Neural progenitor cell (in vitro differentiated cells): ENCODE results near the gene KIAA0586. TPM values are rescaled to one million over a fixed set of nuclear protein-coding genes. Genes with fewer than 3 reads are reported as not detected.

ENCODE experiments used
- DNase-seq: peaks from one replicate; pipeline ENCODE4 v3.0.0-alpha.2; 2016; ENCODE audit warnings: low spot score
- H2AFZ ChIP-seq: fragments of 200-600 bp; sonication (generic); replicated peaks from 2 replicates; pipeline ENCODE4 v1.6.1; 2016; ENCODE audit warnings: antibody characterized with exemption
- H3F3A ChIP-seq: fragments of 200-600 bp; sonication (generic); 2 replicates; pipeline ENCODE4 v1.6.1; 2016; ENCODE audit warnings: antibody characterized with exemption, low read depth
- H3K27ac ChIP-seq: fragments of 200-600 bp; sonication (generic); 2 replicates; pipeline ENCODE4 v1.5.1; 2016; ENCODE audit warnings: mild to moderate bottlenecking
- H3K27me3 ChIP-seq: fragments of 200-600 bp; sonication (generic); 2 replicates; pipeline ENCODE4 v1.6.1; 2016; ENCODE audit warnings: mild to moderate bottlenecking, moderate library complexity
- H3K36me3 ChIP-seq: fragments of 200-600 bp; sonication (generic); 2 replicates; pipeline ENCODE4 v1.5.1; 2016
- H3K4me1 ChIP-seq: fragments of 200-600 bp; sonication (generic); 2 replicates; pipeline ENCODE4 v1.6.1; 2016; ENCODE audit warnings: mixed run types
- H3K4me2 ChIP-seq: fragments of 200-600 bp; sonication (generic); 2 replicates; pipeline ENCODE4 v1.6.1; 2016
- H3K4me3 ChIP-seq: fragments of 200-600 bp; sonication (generic); 2 replicates; pipeline ENCODE4 v1.5.1; 2016
- H3K79me2 ChIP-seq: fragments of 200-600 bp; sonication (generic); 2 replicates; pipeline ENCODE4 v1.6.1; 2016; ENCODE audit warnings: low read depth
- H3K9ac ChIP-seq: fragments of 200-600 bp; sonication (generic); 2 replicates; pipeline ENCODE4 v1.6.1; 2016
- H3K9me3 ChIP-seq: fragments of 200-600 bp; sonication (generic); 2 replicates; pipeline ENCODE4 v1.5.1; 2016; ENCODE audit warnings: low read depth
- H4K20me1 ChIP-seq: fragments of 200-600 bp; sonication (generic); 2 replicates; pipeline ENCODE4 v1.6.1; 2016; ENCODE audit warnings: low read depth
- H3K27ac Mint-ChIP-seq: 3 replicates; pipeline ENCODE4 v1.8.0; 2021; ENCODE audit warnings: mixed read lengths
- H3K27me3 Mint-ChIP-seq: 2 replicates; pipeline ENCODE4 v1.8.0; 2022; ENCODE audit warnings: low read depth, mild to moderate bottlenecking, inconsistent platforms, moderate library complexity, mixed read lengths; ENCODE audit not compliant: insufficient read depth
- H3K36me3 Mint-ChIP-seq: 3 replicates; pipeline ENCODE4 v1.8.0; 2021; ENCODE audit warnings: mixed read lengths
- H3K4me1 Mint-ChIP-seq: 3 replicates; pipeline ENCODE4 v1.8.0; 2021; ENCODE audit warnings: mixed read lengths
- H3K4me3 Mint-ChIP-seq: 3 replicates; pipeline ENCODE4 v1.8.0; 2021; ENCODE audit warnings: mild to moderate bottlenecking, moderate library complexity, mixed read lengths
- H3K9me3 Mint-ChIP-seq: 3 replicates; pipeline ENCODE4 v1.8.0; 2020; ENCODE audit warnings: mixed read lengths
- CTCF ChIP-seq: fragments of 200-600 bp; sonication (generic); IDR thresholded peaks from 2 replicates; pipeline ENCODE4 v1.5.1; 2017; ENCODE audit warnings: antibody characterized with exemption, mild to moderate bottlenecking
- EZH2 ChIP-seq: fragments of 200-600 bp; sonication (generic); IDR thresholded peaks from 2 replicates; pipeline ENCODE4 v1.6.1; 2017; ENCODE audit warnings: antibody characterized with exemption, mild to moderate bottlenecking, moderate library complexity
- EZH2phosphoT487 ChIP-seq: fragments of 200-600 bp; sonication (generic); IDR thresholded peaks from 2 replicates; pipeline ENCODE4 v1.6.1; 2017; ENCODE audit warnings: antibody characterized with exemption
- total RNA-seq: library from RNA; depleted of rRNA; stranded (reverse); fragments of >200 nt; gene quantifications from 2 replicates; pipeline ENCODE4 v1.2.3, GENCODE V29; 2015; ENCODE audit warnings: low replicate concordance

Gene KIAA0586
- total RNA-seq, 1 donor from 2014 or later = 79.4 TPM

GRCh38 chr14:58541633-58542022 lies 114.1 kb downstream of the KIAA0586 start:
- Histone ChIP-seq H2AFZ (no peak overlapping the region), H3K9ac (no peak overlapping the region), H4K20me1 (no peaks in the 10 kb centered on the region), H3K4me3 (no peak overlapping the region), H3K27ac (no peak overlapping the region), H3K4me2 (no peak overlapping the region), H3F3A (peaks cover 3% of the 10 kb centered on the region), H3K79me2 (no peaks in the 10 kb centered on the region), H3K27me3 (no peaks in the 10 kb centered on the region), H3K36me3 (no peaks in the 10 kb centered on the region), H3K4me1 (peaks cover 15% of the 10 kb centered on the region), H3K9me3 (no peaks in the 10 kb centered on the region)
- DNase-seq = no peak
- Mint-ChIP-seq H3K27ac (no peak overlapping the region), H3K9me3 (no peaks in the 10 kb centered on the region), H3K36me3 (peaks cover 7% of the 10 kb centered on the region), H3K4me3 (no peak overlapping the region), H3K27me3 (no peaks in the 10 kb centered on the region), H3K4me1 (peaks cover 11% of the 10 kb centered on the region)
- TF ChIP-seq EZH2 (no peak), EZH2phosphoT487 (no peak), CTCF (no peak)

DNA sequence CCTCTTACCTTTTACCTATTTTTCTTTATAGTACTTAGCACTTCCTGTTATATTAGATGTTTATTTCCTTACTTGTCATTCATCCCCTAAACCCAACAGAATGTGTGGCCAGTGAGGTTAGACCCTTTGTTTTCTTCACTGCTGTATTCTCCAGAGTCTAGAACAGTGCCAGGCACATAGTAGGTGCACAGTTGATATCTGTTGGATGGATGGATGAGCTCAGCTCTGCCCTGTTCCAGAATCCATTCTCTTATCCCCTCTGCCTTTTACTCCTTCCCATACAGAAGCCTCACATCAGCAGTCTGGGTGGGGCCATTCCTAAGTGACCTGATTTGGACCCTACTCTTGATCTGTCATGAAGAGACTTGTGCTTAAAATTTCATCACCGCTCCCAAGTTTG lies 115.7 kb downstream of the KIAA0586 start:
- Histone ChIP-seq H2AFZ (no peak overlapping the region), H3K79me2 (no peaks in the 10 kb centered on the region), H3K4me3 (no peak overlapping the region), H4K20me1 (no peaks in the 10 kb centered on the region), H3F3A (peaks cover 3% of the 10 kb centered on the region), H3K9me3 (no peaks in the 10 kb centered on the region), H3K27ac (no peak overlapping the region), H3K4me1 (peaks cover 15% of the 10 kb centered on the region), H3K4me2 (no peak overlapping the region), H3K9ac (no peak overlapping the region), H3K36me3 (no peaks in the 10 kb centered on the region), H3K27me3 (no peaks in the 10 kb centered on the region)
- Mint-ChIP-seq H3K4me1 (peaks cover 14% of the 10 kb centered on the region), H3K36me3 (peaks cover 7% of the 10 kb centered on the region), H3K27ac (no peak overlapping the region), H3K9me3 (no peaks in the 10 kb centered on the region), H3K4me3 (no peak overlapping the region), H3K27me3 (no peaks in the 10 kb centered on the region)
- DNase-seq = no peak
- TF ChIP-seq EZH2phosphoT487 (no peak), CTCF (no peak), EZH2 (no peak)

- no peak overlapping the region for H3K27ac Mint-ChIP-seq
- peaks cover 4% of the 10 kb centered on the region for H3K4me1 Mint-ChIP-seq
- H3K36me3 ChIP-seq = no peaks in the 10 kb centered on the region
- H3K4me3 Mint-ChIP-seq = no peak overlapping the region
- no peak for DNase-seq
- H3F3A ChIP-seq = no peaks in the 10 kb centered on the region
- no peak overlapping the region for H3K4me3 ChIP-seq
- no peaks in the 10 kb centered on the region for H3K27me3 ChIP-seq
- TF ChIP-seq EZH2 (no peak), EZH2phosphoT487 (no peak), CTCF (no peak)
- H3K9ac ChIP-seq = no peak overlapping the region
- H3K9me3 ChIP-seq = no peaks in the 10 kb centered on the region
- no peak overlapping the region for H3K27ac ChIP-seq
- H2AFZ ChIP-seq = no peak overlapping the region
- no peaks in the 10 kb centered on the region for H3K9me3 Mint-ChIP-seq
- no peaks in the 10 kb centered on the region for H3K27me3 Mint-ChIP-seq
- no peaks in the 10 kb centered on the region for H4K20me1 ChIP-seq
- no peaks in the 10 kb centered on the region for H3K4me1 ChIP-seq
- peaks cover 7% of the 10 kb centered on the region for H3K36me3 Mint-ChIP-seq
- no peak overlapping the region for H3K4me2 ChIP-seq
- H3K79me2 ChIP-seq = no peaks in the 10 kb centered on the region
These were observed 120.1 kb downstream of the KIAA0586 start for GRCh38 chr14:58547649-58548048.
